ENCODE data around the gene PDE1A.

DNA sequence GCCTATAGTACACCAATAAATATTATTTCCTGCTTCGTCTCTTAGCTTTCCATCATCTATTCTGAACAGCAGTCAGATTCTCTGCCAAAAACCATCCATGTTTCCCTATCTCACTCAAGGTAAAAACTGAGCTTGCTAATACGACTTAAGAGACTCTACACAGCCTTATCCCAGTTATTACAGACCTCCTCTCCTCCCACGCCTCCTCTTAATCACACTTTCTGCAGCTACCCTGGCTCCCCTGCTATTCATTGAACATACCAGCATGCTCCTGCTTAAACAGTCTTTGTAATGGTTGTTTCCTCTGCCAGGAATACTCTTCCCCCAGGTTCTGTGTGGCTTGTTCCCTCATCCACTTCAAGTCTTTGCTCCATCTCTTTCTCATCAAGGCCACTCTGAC, 81.5 kb downstream of the PDE1A start:
- TF ChIP-seq, protein P1, sequence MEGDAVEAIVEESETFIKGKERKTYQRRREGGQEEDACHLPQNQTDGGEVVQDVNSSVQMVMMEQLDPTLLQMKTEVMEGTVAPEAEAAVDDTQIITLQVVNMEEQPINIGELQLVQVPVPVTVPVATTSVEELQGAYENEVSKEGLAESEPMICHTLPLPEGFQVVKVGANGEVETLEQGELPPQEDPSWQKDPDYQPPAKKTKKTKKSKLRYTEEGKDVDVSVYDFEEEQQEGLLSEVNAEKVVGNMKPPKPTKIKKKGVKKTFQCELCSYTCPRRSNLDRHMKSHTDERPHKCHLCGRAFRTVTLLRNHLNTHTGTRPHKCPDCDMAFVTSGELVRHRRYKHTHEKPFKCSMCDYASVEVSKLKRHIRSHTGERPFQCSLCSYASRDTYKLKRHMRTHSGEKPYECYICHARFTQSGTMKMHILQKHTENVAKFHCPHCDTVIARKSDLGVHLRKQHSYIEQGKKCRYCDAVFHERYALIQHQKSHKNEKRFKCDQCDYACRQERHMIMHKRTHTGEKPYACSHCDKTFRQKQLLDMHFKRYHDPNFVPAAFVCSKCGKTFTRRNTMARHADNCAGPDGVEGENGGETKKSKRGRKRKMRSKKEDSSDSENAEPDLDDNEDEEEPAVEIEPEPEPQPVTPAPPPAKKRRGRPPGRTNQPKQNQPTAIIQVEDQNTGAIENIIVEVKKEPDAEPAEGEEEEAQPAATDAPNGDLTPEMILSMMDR (conservative IDR thresholded peaks at IDR 0.05; ENCODE audit: low read depth, low read length): no peak
- TF ChIP-seq EZH2 (IDR thresholded peaks at IDR 0.05; ENCODE audit: low read length, unreplicated experiment): no peak

Measured in PC-3 (cell line).